H1 (cell line): ENCODE results near the gene C19orf73. TPM values are rescaled to one million over a fixed set of nuclear protein-coding genes. Genes with fewer than 3 reads are reported as not detected.

Experiments
- CTCF ChIA-PET: fragments of 300-600 bp; sonication (Branson Sonifier 250); formaldehyde crosslinking; loops from one replicate; lab custom pipeline; 2021; ENCODE audit not compliant: partially characterized antibody; lab: Charles Lee
- POLR2A ChIA-PET: fragments of 300-600 bp; sonication (Branson Sonifier 250); formaldehyde crosslinking; loops from one replicate; lab custom pipeline; 2021; ENCODE audit warnings: inconsistent platforms; ENCODE audit not compliant: partially characterized antibody; lab: Charles Lee
- DNase-seq, 2 experiments: peaks; one replicate each; pipeline versions ENCODE4 v3.0.0 to v3.0.0-alpha.2; 2010 to 2022; ENCODE audit warnings: low spot score in 2 of 2, low read depth in 1 of 2, mixed read lengths in 1 of 2
- FAIRE-seq: peaks from 2 replicates; lab custom pipeline; 2011; peaks lifted over from hg19 to GRCh38; lab: Jason Lieb, UNC
- H2AFZ ChIP-seq: 2 replicates; pipeline ENCODE4 v1.8.1; 2012; ENCODE audit warnings: low read length, inconsistent platforms
- H2AK5ac ChIP-seq: 2 replicates; pipeline ENCODE4 v1.6.1; 2013; ENCODE audit warnings: low read depth, low read length
- H2BK120ac ChIP-seq: replicated peaks from 2 replicates; pipeline ENCODE3; 2013; ENCODE audit warnings: low read depth, low read length, inconsistent platforms
- H2BK12ac ChIP-seq: 2 replicates; pipeline ENCODE4 v1.6.1; 2013; ENCODE audit warnings: low read depth, low read length
- H2BK15ac ChIP-seq: 2 replicates; pipeline ENCODE4 v1.6.1; 2013; ENCODE audit warnings: low read length
- H2BK20ac ChIP-seq: 2 replicates; pipeline ENCODE4 v1.6.1; 2013; ENCODE audit warnings: low read length
- H2BK5ac ChIP-seq: 2 replicates; pipeline ENCODE4 v1.6.1; 2013; ENCODE audit warnings: low read depth, low read length
- H3K14ac ChIP-seq: 2 replicates; pipeline ENCODE4 v1.6.1; 2013; ENCODE audit warnings: inconsistent platforms; ENCODE audit not compliant: insufficient read length
- H3K18ac ChIP-seq: 2 replicates; pipeline ENCODE4 v1.6.1; 2013; ENCODE audit warnings: low read length; ENCODE audit errors: extremely low read depth
- H3K23ac ChIP-seq: 2 replicates; pipeline ENCODE4 v1.6.1; 2013; ENCODE audit warnings: inconsistent platforms; ENCODE audit not compliant: insufficient read length
- H3K23me2 ChIP-seq: 2 replicates; pipeline ENCODE4 v1.6.1; 2013; ENCODE audit warnings: low read depth, low read length
- H3K27ac ChIP-seq: 2 replicates; pipeline ENCODE4 v1.6.1; 2011; ENCODE audit warnings: low read depth, low read length, inconsistent platforms
- H3K27me3 ChIP-seq, 4 experiments: replicated peaks in 1 of 4; 1 replicate in 1 of 4; 2 replicates in 3 of 4; pipeline versions ENCODE4 v1.6.1 to v1.8.1; 2011 to 2013; ENCODE audit warnings: low read length in 3 of 4, mild to moderate bottlenecking in 3 of 4, inconsistent platforms in 2 of 4, mixed read lengths in 2 of 4, moderate library complexity in 1 of 4; ENCODE audit not compliant: control insufficient read depth in 3 of 4, insufficient read depth in 3 of 4; ENCODE audit errors: extremely low read depth in 1 of 4
- H3K36me3 ChIP-seq, 4 experiments: 2 replicates each; pipeline versions ENCODE4 v1.6.1 to v1.8.1; 2011 to 2013; ENCODE audit warnings: mild to moderate bottlenecking in 4 of 4, low read length in 3 of 4, moderate library complexity in 2 of 4, control low read depth in 1 of 4, inconsistent platforms in 1 of 4; ENCODE audit not compliant: insufficient read depth in 4 of 4, control insufficient read depth in 2 of 4
- H3K4ac ChIP-seq: replicated peaks from 2 replicates; pipeline ENCODE3; 2013; ENCODE audit warnings: low read length, low read depth, mixed read lengths, inconsistent platforms; ENCODE audit not compliant: insufficient read length
- H3K4me1 ChIP-seq, 4 experiments: replicated peaks in 1 of 4; 1 replicate in 1 of 4; 2 replicates in 3 of 4; pipeline versions ENCODE4 v1.6.1 to v1.8.1; 2011 to 2013; ENCODE audit warnings: low read length in 3 of 4, inconsistent platforms in 2 of 4, mixed read lengths in 1 of 4; ENCODE audit not compliant: insufficient read depth in 4 of 4, control insufficient read depth in 3 of 4
- H3K4me2 ChIP-seq, 2 experiments: 2 replicates each; pipeline versions ENCODE4 v1.6.1 to v1.8.1; 2011 to 2013; ENCODE audit warnings: low read depth in 2 of 2, low read length in 2 of 2, control low read depth in 1 of 2, inconsistent platforms in 1 of 2, mild to moderate bottlenecking in 1 of 2; ENCODE audit not compliant: insufficient read depth in 1 of 2
- H3K4me3 ChIP-seq, 4 experiments: fragments of 200-600, 300-600 bp in 1 of 4; sonication (generic), shearing (Covaris generic), sonication (Bioruptor Twin) in 1 of 4; 2 replicates each; pipeline versions ENCODE4 v1.5.1 to v1.8.1; 2011 to 2016; ENCODE audit warnings: low read length in 4 of 4, low read depth in 3 of 4, control low read depth in 2 of 4, inconsistent platforms in 2 of 4, mild to moderate bottlenecking in 2 of 4, mixed read lengths in 1 of 4, moderate library complexity in 1 of 4; ENCODE audit not compliant: insufficient read depth in 2 of 4; ENCODE audit errors: extremely low read depth in 1 of 4
- H3K56ac ChIP-seq: replicated peaks from 2 replicates; pipeline ENCODE3; 2013; ENCODE audit warnings: low read depth, mild to moderate bottlenecking, mixed read lengths, low read length, inconsistent platforms; ENCODE audit not compliant: insufficient read length
- H3K79me1 ChIP-seq: 2 replicates; pipeline ENCODE4 v1.6.1; 2013; ENCODE audit warnings: low read depth, low read length, control low read depth
- H3K79me2 ChIP-seq, 2 experiments: 2 replicates each; pipeline versions ENCODE4 v1.6.1 to v1.8.1; 2012 to 2013; ENCODE audit warnings: low read length in 2 of 2, mild to moderate bottlenecking in 2 of 2, inconsistent platforms in 1 of 2; ENCODE audit not compliant: insufficient read depth in 2 of 2, control insufficient read depth in 1 of 2
- H3K9ac ChIP-seq, 4 experiments: replicated peaks in 1 of 4; 1 replicate in 1 of 4; 2 replicates in 3 of 4; pipeline versions ENCODE4 v1.6.1 to v1.8.1; 2011 to 2013; ENCODE audit warnings: low read depth in 3 of 4, low read length in 3 of 4, control low read depth in 2 of 4, mild to moderate bottlenecking in 2 of 4, moderate library complexity in 2 of 4, inconsistent platforms in 1 of 4; ENCODE audit errors: extremely low read depth in 1 of 4
- H3K9me3 ChIP-seq, 2 experiments: 2 replicates each; pipeline versions ENCODE4 v1.6.1 to v1.8.1; 2012 to 2013; ENCODE audit warnings: mild to moderate bottlenecking in 2 of 2, moderate library complexity in 2 of 2, control low read depth in 1 of 2, inconsistent platforms in 1 of 2, low read depth in 1 of 2, low read length in 1 of 2, mixed read lengths in 1 of 2; ENCODE audit not compliant: insufficient read depth in 2 of 2
- H4K20me1 ChIP-seq, 2 experiments: replicated peaks in 1 of 2; 2 replicates each; pipeline versions ENCODE3 to v1.8.1; 2011 to 2013; ENCODE audit warnings: inconsistent platforms in 2 of 2, low read length in 2 of 2, mild to moderate bottlenecking in 1 of 2; ENCODE audit not compliant: insufficient read depth in 2 of 2, control insufficient read depth in 1 of 2
- H4K5ac ChIP-seq: 2 replicates; pipeline ENCODE4 v1.6.1; 2013; ENCODE audit warnings: low read length, low read depth, mixed read lengths, inconsistent platforms; ENCODE audit not compliant: insufficient read length
- H4K8ac ChIP-seq: 2 replicates; pipeline ENCODE4 v1.8.0; 2013; ENCODE audit warnings: mild to moderate bottlenecking, moderate library complexity, low read length, inconsistent platforms; ENCODE audit not compliant: insufficient read depth; ENCODE audit errors: extremely low read depth
- H4K91ac ChIP-seq: replicated peaks from 2 replicates; pipeline ENCODE3; 2013; ENCODE audit warnings: low read length, mixed read lengths, inconsistent platforms; ENCODE audit not compliant: insufficient read length
- BACH1 ChIP-seq: IDR thresholded peaks from 2 replicates; pipeline ENCODE4 v1.6.1; 2012; ENCODE audit warnings: low read length, improper control_type of control experiment
- CHD1 ChIP-seq: IDR thresholded peaks from 2 replicates; pipeline ENCODE4 v1.6.1; 2012; ENCODE audit warnings: low read depth, low read length, improper control_type of control experiment
- JUN ChIP-seq: IDR thresholded peaks from 2 replicates; pipeline ENCODE4 v1.6.1; 2011; ENCODE audit warnings: low read depth, mild to moderate bottlenecking, improper control_type of control experiment, low read length
- JUND ChIP-seq: IDR thresholded peaks from 2 replicates; pipeline ENCODE4 v1.6.1; 2011; ENCODE audit warnings: mild to moderate bottlenecking, improper control_type of control experiment, low read length
- KDM4A ChIP-seq: IDR thresholded peaks from one replicate; pipeline ENCODE4 v1.7.1; 2012; ENCODE audit warnings: low read depth, mild to moderate bottlenecking, moderate library complexity, low read length, inconsistent platforms; ENCODE audit not compliant: severe bottlenecking
- SIX5 ChIP-seq: IDR thresholded peaks from 2 replicates; pipeline ENCODE4 v1.6.1; 2011; ENCODE audit warnings: mild to moderate bottlenecking, low read depth, low read length
- SP1 ChIP-seq: IDR thresholded peaks from 2 replicates; pipeline ENCODE4 v1.6.1; 2011; ENCODE audit warnings: low read depth, low read length
- TAF7 ChIP-seq: optimal IDR thresholded peaks from 2 replicates; pipeline ENCODE3; 2011; ENCODE audit warnings: low read depth, mild to moderate bottlenecking, inconsistent platforms, low read length, moderate library complexity, borderline replicate concordance
- TBP ChIP-seq: IDR thresholded peaks from 2 replicates; pipeline ENCODE4 v1.6.1; 2011; ENCODE audit warnings: low read depth, low read length, improper control_type of control experiment
- TEAD4 ChIP-seq: IDR thresholded peaks from 2 replicates; pipeline ENCODE4 v1.6.1; 2012; ENCODE audit warnings: low read depth, low read length, inconsistent platforms, mixed read lengths
- WGBS, 2 experiments: shearing (Covaris generic) in 1 of 2; methylation state at CpG; one replicate each; pipeline versions ENCODE4 v1.1.6 to v1.1.7; 2013 to 2015; ENCODE audit warnings: low lambda C conversion rate in 2 of 2, mixed read lengths in 2 of 2, inconsistent platforms in 1 of 2, low coverage in 1 of 2, missing lambda C conversion rate in 1 of 2; ENCODE audit not compliant: insufficient replicate concordance in 2 of 2, insufficient coverage in 1 of 2, insufficient read length in 1 of 2; ENCODE audit errors: extremely low coverage in 1 of 2, missing lambda C conversion rate in 1 of 2; 5-methylcytosine and 5-hydroxymethylcytosine counted together
- polyA plus RNA-seq, 7 experiments: library from polyadenylated mRNA; depleted of rRNA in 3 of 7; stranded (reverse) in 5 of 7; unstranded in 2 of 7; fragments of >200 nt in 5 of 7; fragments of 200-250 nt in 2 of 7; gene quantifications; 1 replicate in 5 of 7; 2 replicates in 1 of 7; 4 replicates in 1 of 7; pipeline versions ENCODE4 v1.2.1 to v1.2.3, GENCODE V29; 2011 to 2013; ENCODE audit warnings: missing spikeins in 2 of 7, mixed read lengths in 2 of 7
- total RNA-seq: library from RNA; stranded (reverse); fragmentation: NEBNext Ultra II Directional; extraction: Animal tissue kit (Norgen Biotek cat#: 25700); gene quantifications from 2 replicates; pipeline ENCODE4 v1.2.1, GENCODE V29; 2021
- TF ChIP-seq, protein P1 (sequence below): IDR thresholded peaks from 2 replicates; pipeline ENCODE4 v1.6.1; 2012; ENCODE audit warnings: inconsistent platforms

The C19orf73 gene
- total and polyA plus RNA-seq, 2 of the 8 experiments (the other 6 are each of a cell fraction or from before 2014, with no cell fraction given) = 2.5 to 4.6 TPM

DNA sequence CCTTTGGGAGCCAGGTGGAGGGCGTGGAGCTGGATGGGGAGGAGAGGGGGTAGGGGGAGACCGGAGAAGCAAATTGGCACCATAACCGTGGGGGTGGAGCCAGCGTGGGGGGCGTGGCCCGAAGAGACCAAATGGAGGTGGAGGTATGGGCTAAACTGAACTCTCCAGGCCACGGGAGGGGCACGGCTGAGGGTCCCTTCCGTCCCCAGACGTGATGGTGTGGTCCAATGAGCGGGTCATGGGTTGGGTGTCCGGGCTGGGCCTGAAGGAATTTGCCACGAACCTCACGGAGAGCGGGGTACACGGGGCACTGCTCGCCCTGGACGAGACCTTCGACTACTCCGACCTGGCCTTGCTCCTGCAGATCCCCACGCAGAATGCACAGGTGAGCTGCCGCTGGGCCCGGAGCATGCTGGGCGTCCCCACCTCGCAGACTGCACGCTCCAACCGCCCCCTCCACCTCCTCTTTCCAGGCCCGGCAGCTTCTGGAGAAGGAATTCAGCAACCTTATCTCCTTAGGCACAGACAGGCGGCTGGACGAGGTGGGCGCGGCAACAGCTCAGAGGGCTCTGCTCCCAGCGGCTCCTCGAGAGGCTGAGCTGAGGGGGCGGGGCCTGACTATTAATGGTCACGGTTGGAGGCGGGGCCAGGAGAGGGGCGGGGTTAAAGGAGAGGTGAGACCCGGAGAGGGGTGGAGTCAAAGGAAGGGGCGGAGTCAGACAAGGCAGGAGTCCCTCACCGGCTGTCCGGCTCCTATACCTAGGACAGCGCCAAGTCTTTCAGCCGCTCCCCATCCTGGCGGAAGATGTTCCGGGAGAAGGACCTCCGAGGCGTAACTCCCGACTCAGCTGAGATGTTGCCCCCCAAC is 30.1 kb upstream of the C19orf73 start:
- Histone ChIP-seq H3K4ac (peak overlapping the region; percentile 8), H4K8ac (peak overlapping the region; percentile 11; the same call in 1 of the 2 replicates), H3K14ac (no peak overlapping the region), H3K4me3 (peak overlapping the region; percentile 69 to 97 (median 90)), H3K9ac (peak overlapping the region in 3 of 4 experiments; percentile 40 to 72 (median 70); a peak in 5 of 7 replicates), H3K23me2 (peaks cover 27% of the 10 kb centered on the region), H2AK5ac (no peak overlapping the region), H4K20me1 (peaks cover 0 to 2% of the 10 kb centered on the region in 2 experiments), H3K27ac (peak overlapping the region; percentile 65; the same call in 1 of the 2 replicates), H3K18ac (peak overlapping the region; percentile 91), H2AFZ (no peak overlapping the region), H4K5ac (peak overlapping the region; percentile 28), H2BK120ac (peak overlapping the region; percentile 82), H3K4me1 (peaks cover 0 to 22% (median 9%) of the 10 kb centered on the region in 4 experiments; a peak in 6 of 7 replicates), H3K56ac (peak overlapping the region; percentile 70), H2BK5ac (peak overlapping the region; percentile 87; the same call in 1 of the 2 replicates), H3K36me3 (no peaks in the 10 kb centered on the region), H3K79me1 (0 out of 2 replicates have a peak, but pooled peaks cover 2% of the 10 kb centered on the region), H4K91ac (peak overlapping the region; percentile 83), H3K9me3 (no peaks in the 10 kb centered on the region), H2BK15ac (peak overlapping the region; percentile 65; the same call in 1 of the 2 replicates), H2BK12ac (peak overlapping the region; percentile 85), H2BK20ac (peak overlapping the region; percentile 87; the same call in 1 of the 2 replicates), H3K27me3 (peaks cover 0 to 5% (median 2%) of the 10 kb centered on the region in 4 experiments; a peak in 2 of 7 replicates), H3K79me2 (no peaks in the 10 kb centered on the region), H3K4me2 (peak overlapping the region; percentile 85 to 95), H3K23ac (no peak overlapping the region)
- 4% methylated on average over 42 of the region's 49 CpGs; no CpG with 5 or more reads in 1 of the 2 experiments for WGBS, 2 experiments
- DNase-seq = peak in 1 of 2 experiments; percentile 100
- FAIRE-seq = peak; percentile 28
- CTCF ChIA-PET = interaction anchor here (0.6 to 5.0 kb wide), 13 partner anchors 9 to 776 kb away, joined by 3 to 38 read pairs (median 7); partner anchors contain the start of genes KCNA7, LIN7B and PPFIA3
- POLR2A ChIA-PET = interaction anchor here (0.8 to 5.6 kb wide), 22 partner anchors 10 to 746 kb away, joined by 3 to 47 read pairs (median 4); partner anchors contain the start of genes LIN7B, PPFIA3 and TRPM4
- no peak for TF ChIP-seq JUN
- 0 out of 2 replicates have a peak, but pooled peaks have one; percentile 59 for TF ChIP-seq SP1
- TF ChIP-seq TEAD4 = no peak
- peak; percentile 40 for TF ChIP-seq SIX5
- TF ChIP-seq CHD1 = peak; percentile 83
- peak; percentile 81 for TF ChIP-seq TBP
- TF ChIP-seq JUND = peak; percentile 80; the same call in 1 of the 2 replicates
- TF ChIP-seq, protein P1, sequence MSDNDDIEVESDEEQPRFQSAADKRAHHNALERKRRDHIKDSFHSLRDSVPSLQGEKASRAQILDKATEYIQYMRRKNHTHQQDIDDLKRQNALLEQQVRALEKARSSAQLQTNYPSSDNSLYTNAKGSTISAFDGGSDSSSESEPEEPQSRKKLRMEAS = peak; percentile 18; the same call in 1 of the 2 replicates
- TF ChIP-seq TAF7 = peak; percentile 40
- peak; percentile 30 for TF ChIP-seq KDM4A
- no peak for TF ChIP-seq BACH1
